Tibial nerve (tissue), 4 donors: ENCODE measurements around the gene XYLT1.

Experiments
- EP300 ChIP-seq, 2 donors: sonication (generic); formaldehyde crosslinking; IDR thresholded peaks; one replicate each; pipeline ENCODE4 v1.6.1; 2017; ENCODE audit warnings: antibody characterized with exemption in 2 of 2, mild to moderate bottlenecking in 1 of 2
- POLR2A ChIP-seq, 2 donors: fragments of 450-650 bp; IDR thresholded peaks; one replicate each; pipeline ENCODE4 v1.6.1; 2017; ENCODE audit warnings: antibody characterized with exemption in 2 of 2, mild to moderate bottlenecking in 2 of 2, moderate library complexity in 2 of 2
- TF ChIP-seq, protein P1 (sequence below), 5 experiments: fragments of 200-600 bp in 3 of 5; fragments of 450-650 bp in 2 of 5; sonication (generic) in 3 of 5; IDR thresholded peaks; one replicate each; pipeline ENCODE4 v1.5.1; 2016 to 2019; ENCODE audit warnings: antibody characterized with exemption in 5 of 5, mild to moderate bottlenecking in 3 of 5, moderate library complexity in 2 of 5

DNA sequence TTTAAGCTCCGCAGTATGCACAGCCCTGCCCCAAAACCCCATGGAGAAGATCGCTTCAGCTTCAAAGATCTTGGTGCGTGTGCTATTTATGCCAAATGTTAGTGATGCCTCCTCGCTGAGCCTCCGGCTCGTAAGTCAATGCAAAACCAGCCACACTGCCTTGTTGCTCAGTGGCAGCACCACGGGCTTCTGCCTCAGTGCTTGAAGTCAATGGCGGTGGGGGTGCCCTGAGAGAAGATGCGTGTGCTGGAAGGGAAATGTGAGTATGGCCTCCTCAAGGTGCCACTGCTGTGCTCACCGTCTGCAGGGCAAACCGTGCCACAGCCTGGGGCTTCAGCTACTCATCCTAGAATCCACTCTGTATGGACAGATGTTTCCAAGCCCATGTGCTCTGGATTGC is 121.9 kb downstream of the XYLT1 start:
- TF ChIP-seq, protein P1, sequence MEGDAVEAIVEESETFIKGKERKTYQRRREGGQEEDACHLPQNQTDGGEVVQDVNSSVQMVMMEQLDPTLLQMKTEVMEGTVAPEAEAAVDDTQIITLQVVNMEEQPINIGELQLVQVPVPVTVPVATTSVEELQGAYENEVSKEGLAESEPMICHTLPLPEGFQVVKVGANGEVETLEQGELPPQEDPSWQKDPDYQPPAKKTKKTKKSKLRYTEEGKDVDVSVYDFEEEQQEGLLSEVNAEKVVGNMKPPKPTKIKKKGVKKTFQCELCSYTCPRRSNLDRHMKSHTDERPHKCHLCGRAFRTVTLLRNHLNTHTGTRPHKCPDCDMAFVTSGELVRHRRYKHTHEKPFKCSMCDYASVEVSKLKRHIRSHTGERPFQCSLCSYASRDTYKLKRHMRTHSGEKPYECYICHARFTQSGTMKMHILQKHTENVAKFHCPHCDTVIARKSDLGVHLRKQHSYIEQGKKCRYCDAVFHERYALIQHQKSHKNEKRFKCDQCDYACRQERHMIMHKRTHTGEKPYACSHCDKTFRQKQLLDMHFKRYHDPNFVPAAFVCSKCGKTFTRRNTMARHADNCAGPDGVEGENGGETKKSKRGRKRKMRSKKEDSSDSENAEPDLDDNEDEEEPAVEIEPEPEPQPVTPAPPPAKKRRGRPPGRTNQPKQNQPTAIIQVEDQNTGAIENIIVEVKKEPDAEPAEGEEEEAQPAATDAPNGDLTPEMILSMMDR (IDR thresholded peaks at IDR 0.05) = no peak
- TF ChIP-seq POLR2A (IDR thresholded peaks at IDR 0.05) (no peak), EP300 (IDR thresholded peaks at IDR 0.05) (no peak)
